IPS-20b (cell line): ENCODE data around the gene SDSL.
A peak's percentile ranks its signal among the peaks of the same experiment; 100 is the strongest.

ENCODE experiments used
- H3K27ac ChIP-seq: one replicate; pipeline ENCODE4 v1.5.1; 2013; ENCODE audit warnings: low read length
- H3K27me3 ChIP-seq: 2 replicates; pipeline ENCODE4 v1.6.1; 2013; ENCODE audit warnings: mild to moderate bottlenecking, low read length, inconsistent platforms; ENCODE audit not compliant: insufficient read depth
- H3K36me3 ChIP-seq: 2 replicates; pipeline ENCODE4 v1.6.1; 2013; ENCODE audit warnings: low read depth, mild to moderate bottlenecking, inconsistent platforms, low read length, moderate library complexity; ENCODE audit not compliant: insufficient read depth
- H3K4me1 ChIP-seq: 2 replicates; pipeline ENCODE4 v1.6.1; 2013; ENCODE audit warnings: mild to moderate bottlenecking, control low read depth, inconsistent platforms, low read length, moderate library complexity; ENCODE audit not compliant: insufficient read depth
- H3K4me3 ChIP-seq: 2 replicates; pipeline ENCODE4 v1.5.1; 2013; ENCODE audit warnings: mild to moderate bottlenecking, low read length, inconsistent platforms
- H3K9ac ChIP-seq: 2 replicates; pipeline ENCODE4 v1.6.1; 2013; ENCODE audit warnings: low read depth, mild to moderate bottlenecking, inconsistent platforms, low read length, moderate library complexity
- H3K9me3 ChIP-seq: 2 replicates; pipeline ENCODE4 v1.6.1; 2013; ENCODE audit warnings: mild to moderate bottlenecking, low read depth, low read length, inconsistent platforms; ENCODE audit not compliant: insufficient read depth

SDSL gene

DNA sequence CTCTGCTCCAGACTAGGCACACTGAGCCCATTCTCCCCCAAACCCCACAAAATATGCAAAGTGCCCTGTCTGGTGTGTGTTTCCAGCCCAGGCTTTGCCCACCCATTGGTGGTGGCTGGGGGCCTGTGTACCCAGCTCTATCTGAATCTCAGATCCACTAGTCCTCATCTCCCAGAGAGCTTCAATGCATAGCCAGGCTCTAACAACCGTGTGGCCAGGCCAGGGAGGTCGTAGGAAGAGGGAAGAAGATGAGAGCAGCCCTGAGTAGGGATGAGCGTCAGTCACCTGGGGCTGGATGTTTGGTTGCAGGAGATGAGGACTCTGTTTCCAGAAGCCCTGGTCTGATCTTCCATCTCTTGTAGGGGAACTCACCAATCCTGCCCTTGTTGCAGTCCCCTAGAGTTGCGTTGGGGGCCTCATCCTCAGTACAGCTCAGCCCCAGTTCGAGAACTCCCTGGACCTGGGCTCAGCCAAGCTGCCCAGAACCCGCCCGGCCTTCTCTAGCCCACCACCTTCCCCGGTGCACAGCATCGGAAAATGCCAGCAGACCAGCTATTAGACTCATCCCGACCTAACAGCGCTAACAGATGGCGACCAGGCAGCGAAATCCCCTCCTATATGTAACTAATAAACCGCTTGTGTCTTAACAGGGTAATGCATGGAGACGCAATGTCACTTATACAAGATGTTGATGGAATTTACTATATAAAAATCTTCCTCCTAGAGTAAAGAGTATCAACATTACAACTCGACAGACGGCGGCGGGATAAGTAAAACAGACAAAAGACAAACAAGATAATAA lies 52.7 kb downstream of the SDSL start:
- Histone ChIP-seq H3K9ac (no peak overlapping the region), H3K9me3 (peaks cover 5% of the 10 kb centered on the region; the same call in 1 of the 2 replicates), H3K27me3 (peaks cover 98% of the 10 kb centered on the region), H3K4me3 (peak overlapping the region; percentile 70), H3K36me3 (no peaks in the 10 kb centered on the region), H3K27ac (no peak overlapping the region), H3K4me1 (peaks cover 36% of the 10 kb centered on the region)

DNA sequence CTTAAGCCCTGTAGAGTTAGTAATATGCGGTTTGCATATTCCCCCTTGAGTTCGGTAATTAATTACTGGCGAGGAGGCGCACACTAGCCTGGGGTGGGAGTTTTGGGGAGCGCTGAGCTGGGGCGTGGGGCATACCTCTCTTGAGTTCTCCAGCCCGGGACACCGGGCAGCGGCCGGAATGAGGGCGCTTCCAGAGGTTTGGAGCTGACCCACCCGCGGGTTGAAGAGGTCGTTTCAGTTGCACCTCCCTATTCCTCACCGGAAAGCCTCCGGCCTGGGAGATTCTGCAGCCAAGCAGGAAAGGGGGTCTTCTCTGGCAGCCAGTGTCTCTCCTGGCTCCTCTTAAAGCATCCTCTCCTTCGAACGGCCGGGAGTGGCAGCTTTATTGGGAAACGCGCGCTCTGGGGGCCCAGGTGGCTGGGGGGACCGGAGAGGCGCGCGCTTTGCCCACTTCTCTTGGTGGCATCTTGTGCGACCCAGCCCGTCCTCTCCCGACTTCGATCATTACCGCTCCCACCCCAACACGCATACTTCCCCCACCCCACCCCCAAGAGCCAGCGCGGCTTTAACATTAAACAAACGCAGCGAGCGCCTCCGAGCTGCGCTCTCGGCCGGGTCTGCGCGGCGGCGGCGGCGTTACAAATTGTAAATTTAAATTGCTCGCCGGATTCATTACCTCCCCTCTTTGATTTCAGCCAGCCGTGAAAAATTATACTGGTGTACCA lies 53.4 kb downstream of the SDSL start:
- Histone ChIP-seq H3K4me3 (peak overlapping the region; percentile 58), H3K36me3 (no peaks in the 10 kb centered on the region), H3K9ac (no peak overlapping the region), H3K27me3 (peaks cover 98% of the 10 kb centered on the region), H3K9me3 (peaks cover 5% of the 10 kb centered on the region; the same call in 1 of the 2 replicates), H3K4me1 (peaks cover 36% of the 10 kb centered on the region), H3K27ac (no peak overlapping the region)

DNA sequence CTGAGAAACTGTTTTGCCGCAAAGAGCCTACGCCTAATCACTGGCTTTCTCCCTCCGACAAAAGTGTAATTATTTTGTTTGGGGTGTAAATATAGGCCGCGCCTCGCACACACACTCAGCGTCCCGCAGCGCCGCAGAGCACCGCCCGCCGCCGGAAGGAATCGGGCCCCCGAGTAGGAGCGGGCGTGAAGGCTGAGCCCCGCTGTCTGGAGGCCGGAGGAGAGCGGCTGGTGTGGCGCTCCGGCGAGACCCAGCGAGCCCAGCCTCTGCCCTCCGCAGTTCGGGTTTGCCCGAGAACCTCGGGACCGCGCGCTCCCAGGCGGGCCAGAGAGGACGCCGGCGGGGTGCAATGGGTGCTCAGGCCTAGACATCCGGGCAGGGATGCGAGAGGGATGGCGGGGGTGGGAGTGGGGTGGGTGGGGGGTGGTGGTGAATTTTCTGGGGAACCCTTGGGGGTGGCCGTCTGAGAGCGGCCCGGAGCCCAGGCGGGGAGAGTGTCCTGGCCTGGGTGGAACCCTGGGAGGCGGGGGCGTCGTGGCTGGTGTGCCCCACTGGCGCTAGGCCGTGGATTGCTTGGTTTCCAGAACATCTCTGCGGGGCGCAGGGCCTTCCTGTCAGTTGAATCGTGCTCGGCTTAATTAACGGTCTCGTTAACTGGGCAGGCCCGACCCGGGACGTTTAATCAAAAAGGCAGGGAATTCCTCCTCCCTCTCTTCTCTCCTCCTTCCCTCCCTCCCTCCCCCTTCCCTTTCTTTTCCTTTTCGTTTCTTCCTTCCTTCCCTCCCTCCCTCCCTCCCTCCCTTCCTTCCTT lies 54.2 kb downstream of the SDSL start:
- no peak overlapping the region for H3K27ac ChIP-seq
- H3K36me3 ChIP-seq = no peaks in the 10 kb centered on the region
- H3K27me3 ChIP-seq = peaks cover 98% of the 10 kb centered on the region
- peaks cover 30% of the 10 kb centered on the region for H3K4me1 ChIP-seq
- no peak overlapping the region for H3K9ac ChIP-seq
- H3K4me3 ChIP-seq = peak overlapping the region; percentile 58
- peaks cover 5% of the 10 kb centered on the region; the same call in 1 of the 2 replicates for H3K9me3 ChIP-seq

DNA sequence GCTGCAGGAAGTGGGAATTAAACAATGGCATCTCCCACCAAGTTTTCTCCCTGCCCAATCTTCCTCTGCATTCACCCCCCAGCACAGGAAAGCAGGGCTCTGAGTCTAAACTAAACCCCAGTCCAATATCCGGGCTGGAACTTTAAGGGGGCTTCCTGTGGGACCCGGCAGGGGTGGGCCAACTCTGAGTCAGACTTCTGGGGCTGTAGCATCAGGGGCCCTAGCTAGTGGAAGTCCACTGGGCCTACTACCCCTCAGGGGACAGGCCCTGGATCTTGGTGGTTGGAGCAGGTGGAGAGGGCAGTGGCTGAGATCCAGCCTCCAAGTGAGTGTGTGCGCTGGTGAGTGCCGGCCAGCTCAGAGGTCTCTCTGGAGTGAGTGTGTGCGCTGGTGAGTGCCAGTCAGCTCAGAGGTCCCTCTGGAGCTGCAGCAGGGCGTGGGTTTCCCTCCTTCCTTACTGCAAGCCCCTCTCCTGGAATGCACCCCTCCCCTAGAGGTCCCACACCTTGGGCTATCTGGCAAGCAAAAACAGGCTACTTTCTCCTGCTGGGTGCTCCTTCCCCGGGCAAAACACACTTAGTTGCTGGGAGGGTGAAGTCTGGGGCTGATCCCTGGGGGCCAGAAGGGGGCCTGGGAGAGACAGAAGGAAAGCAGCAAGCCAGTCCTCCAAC lies 55.1 kb downstream of the SDSL start:
- Histone ChIP-seq H3K4me3 (peak overlapping the region; percentile 62; the same call in 1 of the 2 replicates), H3K27me3 (peaks cover 98% of the 10 kb centered on the region), H3K4me1 (peaks cover 30% of the 10 kb centered on the region), H3K9me3 (peaks cover 5% of the 10 kb centered on the region; the same call in 1 of the 2 replicates), H3K36me3 (no peaks in the 10 kb centered on the region), H3K9ac (no peak overlapping the region), H3K27ac (no peak overlapping the region)

DNA sequence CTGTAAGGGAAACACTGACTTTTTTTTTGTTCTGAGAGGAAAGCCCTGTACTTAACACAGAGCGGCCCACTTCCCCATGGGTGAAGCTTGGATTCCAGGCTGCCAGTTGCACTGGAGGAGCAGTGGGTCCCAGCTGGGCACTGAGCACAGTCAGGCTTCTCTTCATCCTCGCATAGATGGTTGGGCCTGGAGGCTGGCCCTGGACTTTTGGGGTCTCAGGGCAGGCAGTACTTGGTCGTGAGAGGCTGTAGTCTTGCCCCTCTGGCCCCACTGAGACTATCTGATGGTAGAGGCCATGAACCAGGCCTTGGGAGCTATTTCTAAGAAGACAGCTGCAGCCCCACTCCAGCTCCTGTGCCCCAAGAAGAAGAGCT lies 55.6 kb downstream of the SDSL start:
- Histone ChIP-seq H3K27ac (no peak overlapping the region), H3K4me1 (peaks cover 33% of the 10 kb centered on the region), H3K9me3 (peaks cover 5% of the 10 kb centered on the region; the same call in 1 of the 2 replicates), H3K9ac (no peak overlapping the region), H3K36me3 (no peaks in the 10 kb centered on the region), H3K4me3 (peak overlapping the region; percentile 62; the same call in 1 of the 2 replicates), H3K27me3 (peaks cover 97% of the 10 kb centered on the region)

DNA sequence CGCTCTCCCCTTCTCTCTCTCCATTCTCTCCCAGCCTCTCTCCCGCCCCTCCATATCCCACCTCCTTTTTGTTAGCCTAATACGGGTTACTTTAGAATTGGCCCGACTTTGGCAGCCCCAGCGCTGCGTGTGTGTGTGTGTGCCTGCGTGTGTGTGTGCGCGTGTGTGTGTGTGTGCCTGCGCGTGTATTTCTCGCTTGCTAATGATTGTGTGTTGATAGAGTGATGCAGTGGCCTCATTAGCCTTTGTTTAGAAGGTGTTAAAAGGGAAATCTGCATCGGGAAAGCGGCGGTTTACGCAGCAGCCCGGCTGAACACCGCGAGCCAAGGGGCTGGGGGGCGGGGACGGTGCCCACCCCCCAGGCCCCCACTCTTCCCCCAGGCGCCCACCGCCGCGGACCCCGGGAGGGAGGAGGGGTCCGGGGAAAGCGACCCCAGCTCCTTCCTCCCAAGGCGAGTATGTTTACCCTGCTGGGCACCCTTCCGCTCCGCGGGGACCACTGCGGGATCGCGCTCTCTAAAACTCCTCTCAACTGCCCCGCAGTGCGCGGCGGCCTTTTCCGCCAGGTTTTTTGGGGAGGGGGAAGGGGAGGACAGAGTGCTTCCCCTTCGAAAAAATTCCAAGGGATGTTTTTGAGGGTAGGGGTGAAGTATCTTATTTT lies 56.3 kb downstream of the SDSL start:
- Histone ChIP-seq H3K9me3 (peaks cover under 1% of the 10 kb centered on the region; the same call in 1 of the 2 replicates), H3K4me1 (peaks cover 33% of the 10 kb centered on the region), H3K27ac (no peak overlapping the region), H3K4me3 (peak overlapping the region; percentile 62), H3K9ac (no peak overlapping the region), H3K27me3 (peaks cover 97% of the 10 kb centered on the region), H3K36me3 (no peaks in the 10 kb centered on the region)

DNA sequence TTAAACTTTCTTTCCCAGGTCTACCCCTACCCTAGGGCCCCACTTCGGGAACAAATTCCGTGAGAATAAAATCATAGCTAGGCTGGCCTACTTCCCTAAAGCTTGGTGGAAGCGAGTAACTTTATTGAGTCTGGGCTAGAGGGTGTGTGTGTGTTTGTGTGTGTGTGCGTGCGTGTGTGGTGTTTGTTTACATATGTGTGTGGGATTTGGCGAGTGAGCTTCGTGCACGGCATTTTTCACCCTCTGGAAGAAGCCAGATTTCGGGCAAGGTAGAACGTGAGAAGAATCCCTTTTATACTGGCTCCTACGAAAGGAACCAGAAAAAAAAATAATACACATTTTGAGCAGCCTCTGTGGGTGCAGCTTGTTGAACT lies 57.0 kb downstream of the SDSL start:
- Histone ChIP-seq H3K4me3 (peak overlapping the region; percentile 62), H3K9me3 (no peaks in the 10 kb centered on the region; the same call in 1 of the 2 replicates), H3K36me3 (no peaks in the 10 kb centered on the region), H3K9ac (no peak overlapping the region), H3K27ac (no peak overlapping the region), H3K4me1 (peaks cover 29% of the 10 kb centered on the region), H3K27me3 (peaks cover 97% of the 10 kb centered on the region)

DNA sequence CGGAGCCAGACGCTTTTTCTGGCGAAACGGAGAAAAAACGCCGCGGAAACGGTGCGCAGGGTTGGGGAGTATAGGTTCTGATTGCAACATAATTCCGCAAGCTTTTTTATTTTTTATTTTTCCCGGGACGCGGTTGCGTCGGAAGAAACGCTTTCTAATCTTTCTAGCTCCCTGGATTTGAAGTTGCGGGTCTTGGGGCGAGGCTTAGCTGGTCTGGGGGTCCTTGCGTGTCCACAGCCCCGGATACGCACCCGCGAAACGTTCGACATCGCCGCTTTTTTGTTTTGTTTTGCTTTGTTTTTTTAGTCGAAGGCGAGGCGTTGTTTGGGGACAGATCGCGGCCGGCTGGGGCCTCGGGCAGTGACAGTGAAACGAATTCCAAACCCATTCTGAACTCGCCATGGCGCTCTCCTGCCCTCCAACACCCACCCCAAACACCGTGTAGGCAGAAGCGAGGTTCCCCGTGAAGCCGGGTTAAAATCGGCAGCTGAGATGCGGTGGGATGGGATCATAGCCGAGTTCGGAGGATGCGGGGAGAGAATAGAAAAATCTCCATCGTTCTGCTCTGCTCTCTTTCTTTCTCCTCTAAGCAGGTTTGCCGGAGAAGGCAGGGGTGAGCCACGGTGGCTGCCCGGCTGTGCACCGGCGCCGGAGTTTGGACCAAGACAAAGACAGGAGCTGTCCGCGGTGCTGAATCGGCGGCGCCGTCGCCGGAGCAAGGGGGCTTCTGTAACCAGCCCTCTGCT lies 57.6 kb downstream of the SDSL start:
- H3K9ac ChIP-seq = no peak overlapping the region
- no peaks in the 10 kb centered on the region for H3K36me3 ChIP-seq
- peak overlapping the region; percentile 62 for H3K4me3 ChIP-seq

DNA sequence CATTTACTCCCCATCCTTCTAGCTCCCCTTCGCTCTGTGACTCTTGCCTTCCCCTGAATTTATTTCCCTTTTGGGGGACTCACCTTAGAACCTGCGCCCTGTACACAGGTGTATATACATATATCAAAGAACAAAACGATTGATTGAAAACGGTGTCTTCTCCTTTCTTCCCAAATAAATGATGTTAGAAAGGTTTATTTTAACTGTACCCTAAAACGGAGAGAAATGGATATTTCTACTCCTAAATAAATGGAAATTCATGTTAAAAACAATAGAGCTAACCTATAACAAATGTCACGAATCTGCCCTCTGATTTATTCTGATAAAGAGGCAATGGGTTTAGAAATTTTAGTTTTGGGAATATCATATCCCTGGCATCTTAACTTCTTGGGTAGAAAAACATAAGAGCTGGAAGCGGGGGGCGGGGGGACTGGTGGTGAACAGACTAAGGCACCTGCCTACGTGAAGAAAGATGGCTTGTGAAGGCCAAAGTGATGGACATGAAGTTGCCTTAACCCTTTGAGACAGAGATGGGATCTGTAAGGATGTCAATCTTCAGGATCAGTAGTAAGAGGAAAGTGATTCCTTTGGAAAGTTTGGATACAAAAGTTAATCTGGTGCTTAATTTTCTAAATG lies 58.3 kb downstream of the SDSL start:
- H3K9me3 ChIP-seq = no peaks in the 10 kb centered on the region
- H3K4me1 ChIP-seq = peaks cover 36% of the 10 kb centered on the region
- H3K36me3 ChIP-seq = no peaks in the 10 kb centered on the region
- H3K27me3 ChIP-seq = peaks cover 93% of the 10 kb centered on the region
- H3K27ac ChIP-seq = no peak overlapping the region
- H3K9ac ChIP-seq = no peak overlapping the region
- H3K4me3 ChIP-seq = no peak overlapping the region

More for the DNA sequence above, 57.6 kb downstream of the SDSL start:
- Histone ChIP-seq H3K9me3 (no peaks in the 10 kb centered on the region; the same call in 1 of the 2 replicates), H3K4me1 (peaks cover 34% of the 10 kb centered on the region), H3K27me3 (peaks cover 96% of the 10 kb centered on the region), H3K27ac (no peak overlapping the region)

DNA sequence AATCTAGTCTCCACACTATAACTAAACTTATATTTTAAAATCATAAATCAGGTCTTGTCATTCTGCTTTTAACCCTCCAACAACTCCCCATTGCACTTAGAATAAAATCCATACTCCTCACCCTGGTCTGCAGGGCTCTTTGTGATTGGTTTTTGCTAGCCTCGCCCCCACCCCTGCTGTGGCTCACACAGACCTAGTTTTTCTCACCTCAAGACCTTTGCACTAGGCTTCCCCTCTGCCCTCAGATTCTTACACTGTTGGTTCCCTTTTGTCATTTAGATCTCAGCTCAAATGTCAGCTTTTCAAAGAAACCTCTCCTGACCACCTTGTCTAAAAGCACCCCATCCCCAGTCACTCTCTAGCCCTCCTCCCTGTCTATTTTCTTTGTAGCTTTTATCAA lies 60.2 kb downstream of the SDSL start:
- Histone ChIP-seq H3K27me3 (peaks cover 93% of the 10 kb centered on the region), H3K9me3 (no peaks in the 10 kb centered on the region), H3K36me3 (no peaks in the 10 kb centered on the region), H3K4me1 (peaks cover 38% of the 10 kb centered on the region), H3K9ac (no peak overlapping the region), H3K4me3 (0 out of 2 replicates have a peak overlapping the region, but pooled peaks have one; percentile 4), H3K27ac (no peak overlapping the region)
